SH-SY5Y (cell line): ENCODE measurements around the gene OBSCN.

Experiments
- GATA2 ChIP-seq: IDR thresholded peaks from 2 replicates; pipeline ENCODE4 v1.6.1; 2011; ENCODE audit warnings: mild to moderate bottlenecking, low read depth, low read length
- GATA3 ChIP-seq: IDR thresholded peaks from 2 replicates; pipeline ENCODE4 v1.6.1; 2011; ENCODE audit warnings: low read depth, mild to moderate bottlenecking, low read length, moderate library complexity

The OBSCN gene

GRCh38 chr1:228204958-228205357, 2.9 kb upstream of the OBSCN start:
- TF ChIP-seq GATA3 (no peak), GATA2 (no peak)

DNA sequence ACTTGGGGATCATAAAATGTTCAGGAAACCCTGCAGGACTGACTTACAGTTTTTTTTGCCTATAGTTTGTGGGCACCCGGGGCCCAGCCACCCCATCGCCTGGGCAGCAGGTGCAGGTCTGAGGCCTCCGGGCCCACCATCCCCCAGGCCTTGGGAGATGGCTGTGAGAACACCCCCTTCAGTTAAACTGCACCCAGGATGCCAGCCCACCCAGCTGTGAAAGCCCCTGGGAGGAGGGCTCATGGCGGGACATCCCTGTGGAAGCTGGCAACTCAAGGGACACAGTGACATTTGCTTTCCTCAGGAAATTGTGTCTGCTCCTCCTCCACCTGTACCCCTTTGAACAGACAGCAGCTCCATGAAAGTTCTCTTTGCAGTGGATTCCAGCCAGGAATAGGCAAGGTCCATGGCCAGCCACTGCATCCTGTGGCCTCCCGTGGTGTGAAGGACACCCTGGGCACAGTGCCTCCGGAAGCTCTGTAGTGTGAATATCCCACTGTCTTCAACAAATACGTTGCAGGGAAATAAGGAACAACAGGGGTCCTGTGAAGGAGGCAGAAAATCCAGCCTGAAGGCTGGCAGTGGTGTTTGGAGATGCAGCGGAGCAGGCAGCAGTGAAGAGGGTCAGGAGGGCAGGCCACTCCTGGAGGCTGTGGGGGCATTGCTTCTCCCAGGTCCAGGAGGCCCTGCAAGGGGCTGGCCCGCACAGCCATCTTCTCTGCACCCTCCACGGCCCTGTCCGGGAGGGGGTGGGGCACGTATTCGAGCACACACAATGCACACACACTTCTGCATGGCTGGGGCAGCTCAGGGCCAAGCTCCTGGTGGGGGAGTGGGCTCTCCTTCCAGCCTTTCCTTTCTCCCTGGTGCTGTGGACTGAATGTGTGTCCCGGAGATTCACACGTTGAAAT, 2.1 kb upstream of the OBSCN start:
- TF ChIP-seq GATA3 (no peak), GATA2 (no peak)

DNA sequence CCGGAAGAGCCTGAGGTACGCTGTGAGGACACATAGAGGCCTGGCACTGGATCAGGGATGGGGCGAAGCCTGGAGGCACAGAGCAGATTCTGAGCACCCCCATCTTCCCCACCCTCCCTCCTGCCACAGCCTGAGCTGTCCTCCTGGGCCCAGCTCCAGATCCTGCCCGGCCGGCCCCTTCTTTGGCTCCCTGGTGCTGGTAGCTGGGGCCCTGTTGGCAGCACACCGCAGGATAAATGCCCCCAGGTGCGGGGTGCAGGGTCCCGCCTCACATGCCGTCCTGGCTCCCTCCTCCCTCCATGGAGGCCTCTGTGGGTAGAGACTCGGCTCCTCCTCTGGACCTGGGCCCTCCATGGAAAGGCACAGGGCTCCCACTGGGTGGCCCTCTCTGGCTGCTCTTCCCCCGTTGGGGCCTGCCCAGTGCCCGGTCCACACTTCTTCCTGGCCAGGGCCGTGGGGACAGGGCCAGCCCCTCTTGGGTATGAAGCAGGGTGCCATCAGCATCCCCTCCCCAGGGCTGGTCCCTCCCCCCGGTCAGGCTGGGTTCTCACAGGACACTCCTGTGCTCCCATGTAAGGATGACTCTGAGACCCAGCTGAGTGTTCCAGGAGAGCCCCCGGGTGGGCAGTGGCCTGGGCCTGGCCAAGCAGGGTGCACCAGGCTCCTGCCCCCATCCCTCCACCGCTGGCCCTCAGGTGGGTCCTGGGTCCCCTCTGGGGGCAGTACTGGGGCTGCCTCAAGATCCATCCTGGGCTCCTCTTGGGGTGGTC, 1.1 kb upstream of the OBSCN start:
- no peak for TF ChIP-seq GATA2
- TF ChIP-seq GATA3, result no peak

- no peak for TF ChIP-seq GATA2
- TF ChIP-seq GATA3, result no peak
Measured at GRCh38 chr1:228207381-228207810, 448 bp upstream of the OBSCN start.

GRCh38 chr1:228208831-228209551, 1.1 kb downstream of the OBSCN start:
- TF ChIP-seq GATA2 (no peak), GATA3 (no peak)

DNA sequence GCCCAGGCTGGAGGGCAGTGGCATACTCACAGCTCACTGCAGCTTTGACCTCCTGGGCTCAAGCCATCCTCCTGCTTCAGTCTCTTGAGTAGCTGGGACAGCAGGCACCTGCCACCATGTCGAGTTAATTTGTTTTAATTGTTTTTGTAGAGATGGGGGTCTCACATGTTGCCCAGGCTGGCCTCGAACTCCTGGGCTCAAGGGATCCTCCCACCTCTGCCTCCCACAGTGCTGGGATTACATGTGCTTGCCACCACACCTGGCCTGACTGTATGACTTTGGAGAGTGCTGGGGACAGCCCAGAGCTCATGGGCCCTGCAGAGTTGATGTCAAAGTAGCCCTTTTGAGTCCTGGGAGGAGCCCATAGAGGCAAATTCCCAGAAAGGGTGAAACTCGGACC, 1.8 kb downstream of the OBSCN start:
- TF ChIP-seq GATA2, result no peak

DNA sequence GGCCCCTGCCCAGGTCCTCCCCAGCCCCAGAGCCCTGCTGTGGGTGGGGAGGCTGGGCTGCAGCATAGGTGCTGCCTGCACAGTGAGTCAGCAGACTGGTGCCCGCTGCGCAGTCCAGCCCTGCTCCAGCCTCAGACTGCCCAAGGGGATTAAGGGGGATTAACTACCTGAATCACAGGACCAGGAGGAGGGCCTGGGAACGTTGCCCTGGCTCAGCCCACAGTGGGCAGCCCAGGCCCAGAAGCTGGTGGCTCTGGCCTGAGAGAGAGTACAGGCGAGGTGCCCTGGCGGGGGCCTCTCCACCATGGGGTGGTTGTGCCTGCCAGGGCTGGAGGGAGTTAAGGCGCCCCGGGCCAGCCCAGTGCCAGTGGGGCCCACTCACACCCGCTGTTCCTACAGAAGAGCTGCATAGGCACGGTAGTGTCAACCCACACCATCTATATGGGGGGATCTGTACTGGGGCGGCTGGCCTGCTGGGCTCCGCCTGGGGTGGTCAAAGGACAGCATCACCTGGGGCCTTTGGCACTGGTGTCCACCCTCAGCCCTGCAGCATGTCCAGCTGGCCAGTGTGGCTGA, 2.3 kb downstream of the OBSCN start:
- TF ChIP-seq GATA2 (no peak), GATA3 (no peak)

DNA sequence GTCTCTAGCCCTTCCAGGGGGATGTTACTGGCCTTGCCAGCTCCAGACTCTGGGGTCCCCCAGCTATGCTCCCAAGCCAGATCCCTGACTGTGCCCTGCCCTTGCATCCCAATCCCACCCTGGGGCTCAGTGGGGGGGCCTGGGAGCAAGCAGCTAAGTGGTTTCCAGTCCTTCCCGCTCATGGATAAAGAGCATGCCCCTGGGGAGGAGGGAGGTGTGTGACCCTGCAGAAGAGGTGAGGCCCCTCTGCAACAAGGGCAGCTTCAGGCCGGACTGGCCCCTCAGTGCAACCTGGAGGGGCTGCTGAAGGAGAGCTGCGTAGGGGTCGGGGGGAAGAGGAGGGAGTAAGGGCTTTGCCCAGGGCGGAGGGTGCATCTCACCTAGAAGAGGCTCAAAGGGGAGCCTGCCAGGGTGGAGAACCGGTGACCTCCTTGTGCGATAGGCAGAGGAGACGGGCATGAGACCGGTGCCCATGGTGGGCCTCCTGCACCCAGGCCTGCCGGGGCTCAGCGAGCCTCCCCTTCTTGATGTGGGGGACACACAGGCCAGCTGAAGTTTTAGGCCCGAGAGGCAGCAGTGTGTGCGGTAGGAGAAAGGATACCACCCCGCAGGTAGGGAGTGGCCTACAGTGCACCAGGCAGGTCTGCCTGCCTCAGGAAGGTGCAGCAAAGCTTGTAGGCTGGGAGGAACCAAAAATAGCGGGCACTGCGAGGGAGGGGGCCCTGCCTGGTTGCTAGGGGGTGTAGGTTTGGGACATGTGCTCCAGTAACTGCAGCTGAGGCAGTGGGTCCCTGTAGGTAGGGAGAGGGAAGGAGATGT, 3.1 kb downstream of the OBSCN start:
- TF ChIP-seq GATA2, result no peak
- no peak for TF ChIP-seq GATA3

DNA sequence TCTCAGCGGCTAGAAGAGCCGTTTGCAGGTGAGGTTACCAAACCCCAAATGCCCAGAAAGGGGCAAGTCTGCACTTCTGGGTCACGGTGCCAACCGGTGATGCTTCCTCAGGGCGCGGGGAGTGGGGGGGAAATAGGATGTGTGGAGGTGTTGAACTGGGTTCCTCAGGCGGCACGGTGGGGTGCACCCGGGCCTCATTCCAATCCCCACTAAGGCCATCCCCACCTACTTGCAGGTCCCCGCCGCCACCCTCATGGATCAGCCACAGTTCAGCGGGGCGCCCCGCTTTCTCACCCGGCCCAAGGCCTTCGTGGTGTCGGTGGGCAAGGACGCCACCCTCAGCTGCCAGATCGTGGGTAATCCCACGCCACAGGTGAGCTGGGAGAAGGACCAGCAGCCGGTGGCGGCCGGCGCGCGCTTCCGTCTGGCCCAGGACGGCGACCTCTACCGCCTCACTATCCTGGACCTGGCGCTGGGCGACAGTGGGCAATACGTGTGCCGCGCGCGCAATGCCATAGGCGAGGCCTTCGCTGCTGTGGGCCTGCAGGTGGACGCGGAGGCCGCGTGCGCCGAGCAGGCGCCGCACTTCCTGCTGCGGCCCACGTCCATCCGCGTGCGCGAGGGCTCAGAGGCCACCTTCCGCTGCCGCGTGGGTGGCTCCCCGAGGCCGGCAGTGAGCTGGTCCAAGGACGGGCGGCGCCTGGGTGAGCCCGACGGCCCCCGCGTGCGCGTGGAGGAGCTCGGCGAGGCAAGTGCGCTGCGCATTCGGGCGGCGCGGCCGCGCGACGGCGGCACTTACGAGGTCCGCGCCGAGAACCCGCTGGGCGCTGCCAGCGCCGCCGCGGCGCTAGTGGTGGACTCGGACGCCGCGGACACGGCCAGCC, 3.9 kb downstream of the OBSCN start:
- TF ChIP-seq GATA2 (no peak), GATA3 (no peak)

DNA sequence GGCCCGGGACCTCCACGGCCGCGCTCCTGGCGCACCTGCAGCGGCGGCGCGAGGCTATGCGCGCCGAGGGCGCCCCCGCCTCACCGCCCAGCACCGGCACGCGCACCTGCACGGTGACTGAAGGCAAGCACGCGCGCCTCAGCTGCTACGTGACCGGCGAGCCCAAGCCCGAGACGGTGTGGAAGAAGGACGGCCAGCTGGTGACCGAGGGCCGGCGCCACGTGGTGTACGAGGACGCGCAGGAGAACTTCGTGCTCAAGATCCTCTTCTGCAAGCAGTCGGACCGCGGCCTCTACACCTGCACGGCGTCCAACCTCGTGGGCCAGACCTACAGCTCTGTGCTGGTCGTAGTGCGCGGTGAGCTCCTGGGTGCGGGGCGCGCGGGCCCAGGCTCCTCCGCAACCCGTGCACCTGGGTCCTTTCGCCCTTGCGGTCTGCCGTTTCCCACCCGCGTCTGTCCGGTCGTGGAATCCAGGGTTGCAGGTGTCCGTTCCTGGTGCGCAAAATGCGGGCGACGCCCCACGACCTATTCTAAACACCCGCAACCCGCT, 4.6 kb downstream of the OBSCN start:
- TF ChIP-seq GATA2 (no peak), GATA3 (no peak)

- no peak for TF ChIP-seq GATA3
- TF ChIP-seq GATA2, result no peak
Measured at GRCh38 chr1:228212966-228213844, 5.4 kb downstream of the OBSCN start.
